Suprapubic skin (tissue), 4 donors: ENCODE measurements around the gene ESR2. TPM values are rescaled to one million over a fixed set of nuclear protein-coding genes. Genes with fewer than 3 reads are reported as not detected.

ENCODE experiments used
- DNase-seq, 2 donors: peaks; one replicate each; pipeline ENCODE4 v3.0.0-alpha.2; 2019; ENCODE audit warnings: low spot score in 2 of 2
- H3K27ac ChIP-seq: fragments of 200-600 bp; sonication (generic); one replicate; pipeline ENCODE4 v1.5.1; 2019
- H3K27me3 ChIP-seq: fragments of 200-600 bp; sonication (generic); one replicate; pipeline ENCODE4 v1.5.1; 2019
- H3K36me3 ChIP-seq: fragments of 200-600 bp; sonication (generic); one replicate; pipeline ENCODE4 v1.5.1; 2019
- H3K4me1 ChIP-seq: fragments of 200-600 bp; sonication (generic); one replicate; pipeline ENCODE4 v1.5.1; 2019
- H3K4me3 ChIP-seq: fragments of 200-600 bp; sonication (generic); one replicate; pipeline ENCODE4 v1.5.1; 2019; ENCODE audit warnings: mild to moderate bottlenecking
- H3K9me3 ChIP-seq: fragments of 200-600 bp; sonication (generic); one replicate; pipeline ENCODE4 v1.5.1; 2019
- EP300 ChIP-seq: sonication (generic); formaldehyde crosslinking; IDR thresholded peaks from one replicate; pipeline ENCODE4 v1.6.1; 2017; ENCODE audit warnings: antibody characterized with exemption
- POLR2A ChIP-seq, 2 donors: fragments of 450-650 bp; IDR thresholded peaks; one replicate each; pipeline ENCODE4 v1.6.1; 2017; ENCODE audit warnings: antibody characterized with exemption in 2 of 2, mild to moderate bottlenecking in 2 of 2, moderate library complexity in 2 of 2
- POLR2AphosphoS5 ChIP-seq, 3 donors: sonication (generic); formaldehyde crosslinking; IDR thresholded peaks; one replicate each; pipeline ENCODE4 v1.6.1; 2017; ENCODE audit warnings: antibody characterized with exemption in 3 of 3
- WGBS: methylation state at CpG from one replicate; pipeline ENCODE4 v1.1.5; 2018; 5-methylcytosine and 5-hydroxymethylcytosine counted together
- total RNA-seq, 4 donors: library from RNA; depleted of rRNA; stranded (reverse); fragments of >200 nt; gene quantifications; one replicate each; pipeline ENCODE4 v1.1.0, GENCODE V29; 2016
- TF ChIP-seq, protein P1 (sequence below), 2 donors: fragments of 200-600 bp in 1 of 2; fragments of 450-650 bp in 1 of 2; sonication (generic) in 1 of 2; IDR thresholded peaks; one replicate each; pipeline ENCODE4 v1.5.1; 2016 to 2019; ENCODE audit warnings: antibody characterized with exemption in 2 of 2, mild to moderate bottlenecking in 1 of 2, moderate library complexity in 1 of 2

Gene ESR2
- total RNA-seq, 4 donors from 2014 or later: 0.38 to 1.4 (median 1.1) TPM; not detected in 1

DNA sequence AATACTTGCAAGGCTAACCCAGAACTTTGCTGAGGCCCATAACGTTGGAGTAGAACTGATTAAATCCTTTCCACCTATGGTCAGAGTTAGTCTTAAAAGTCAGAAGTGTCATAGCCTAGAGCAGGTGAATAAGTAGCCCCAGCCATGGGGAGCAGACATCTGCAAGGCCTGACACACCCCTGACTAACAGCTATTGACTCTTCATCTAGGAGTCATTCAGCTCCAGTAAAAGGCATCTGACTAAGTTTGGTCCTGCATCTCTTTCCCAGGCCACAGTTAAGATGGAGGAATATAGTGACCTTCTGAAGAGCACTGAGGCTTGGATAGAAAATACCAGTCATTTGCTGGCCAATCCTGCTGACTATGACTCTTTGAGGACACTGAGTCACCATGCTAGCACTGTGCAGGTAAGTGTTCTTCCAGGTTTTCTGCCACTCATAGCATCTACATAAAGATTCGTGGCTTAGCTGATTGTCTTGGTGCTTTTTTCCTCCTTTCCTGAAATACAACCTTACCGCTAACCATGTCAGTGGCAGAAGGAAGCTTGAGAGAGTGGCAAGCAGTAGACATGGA lies 212.9 kb downstream of the ESR2 start:
- no peak for TF ChIP-seq EP300
- TF ChIP-seq POLR2A (IDR thresholded peaks at IDR 0.05): no peak
- TF ChIP-seq, protein P1, sequence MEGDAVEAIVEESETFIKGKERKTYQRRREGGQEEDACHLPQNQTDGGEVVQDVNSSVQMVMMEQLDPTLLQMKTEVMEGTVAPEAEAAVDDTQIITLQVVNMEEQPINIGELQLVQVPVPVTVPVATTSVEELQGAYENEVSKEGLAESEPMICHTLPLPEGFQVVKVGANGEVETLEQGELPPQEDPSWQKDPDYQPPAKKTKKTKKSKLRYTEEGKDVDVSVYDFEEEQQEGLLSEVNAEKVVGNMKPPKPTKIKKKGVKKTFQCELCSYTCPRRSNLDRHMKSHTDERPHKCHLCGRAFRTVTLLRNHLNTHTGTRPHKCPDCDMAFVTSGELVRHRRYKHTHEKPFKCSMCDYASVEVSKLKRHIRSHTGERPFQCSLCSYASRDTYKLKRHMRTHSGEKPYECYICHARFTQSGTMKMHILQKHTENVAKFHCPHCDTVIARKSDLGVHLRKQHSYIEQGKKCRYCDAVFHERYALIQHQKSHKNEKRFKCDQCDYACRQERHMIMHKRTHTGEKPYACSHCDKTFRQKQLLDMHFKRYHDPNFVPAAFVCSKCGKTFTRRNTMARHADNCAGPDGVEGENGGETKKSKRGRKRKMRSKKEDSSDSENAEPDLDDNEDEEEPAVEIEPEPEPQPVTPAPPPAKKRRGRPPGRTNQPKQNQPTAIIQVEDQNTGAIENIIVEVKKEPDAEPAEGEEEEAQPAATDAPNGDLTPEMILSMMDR (IDR thresholded peaks at IDR 0.05): no peak
- no peak for TF ChIP-seq POLR2AphosphoS5 (IDR thresholded peaks at IDR 0.05)
- Histone ChIP-seq H3K27me3 (no peaks in the 10 kb centered on the region), H3K9me3 (no peaks in the 10 kb centered on the region), H3K36me3 (peaks cover 62% of the 10 kb centered on the region), H3K4me3 (no peak overlapping the region), H3K27ac (no peak overlapping the region), H3K4me1 (no peaks in the 10 kb centered on the region)
- whole genome bisulfite sequencing: 95% methylated on average over 3 of the region's 3 CpGs
- no peak for DNase-seq

DNA sequence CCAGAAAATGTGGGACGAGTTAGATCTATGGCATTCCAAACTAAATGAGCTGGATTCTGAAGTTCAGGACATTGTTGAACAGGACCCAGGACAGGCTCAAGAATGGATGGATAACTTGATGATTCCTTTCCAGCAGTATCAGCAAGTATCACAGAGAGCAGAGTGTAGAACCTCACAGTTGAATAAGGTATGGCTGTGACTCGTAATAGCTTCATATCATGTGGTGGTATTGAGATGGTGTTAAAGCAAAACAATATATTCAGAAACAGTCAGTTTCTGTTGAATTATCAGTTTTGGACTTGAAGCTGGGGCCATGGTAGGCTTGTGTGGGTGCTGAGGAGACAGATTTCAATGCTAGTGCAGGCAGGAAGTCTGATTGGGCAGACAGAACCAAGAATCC lies 213.7 kb downstream of the ESR2 start:
- Histone ChIP-seq H3K4me1 (no peaks in the 10 kb centered on the region), H3K9me3 (no peaks in the 10 kb centered on the region), H3K27ac (no peak overlapping the region), H3K36me3 (peaks cover 62% of the 10 kb centered on the region), H3K4me3 (no peak overlapping the region), H3K27me3 (no peaks in the 10 kb centered on the region)
- no peak for DNase-seq
- TF ChIP-seq, protein P1 (IDR thresholded peaks at IDR 0.05): no peak
- no peak for TF ChIP-seq POLR2AphosphoS5 (IDR thresholded peaks at IDR 0.05)
- TF ChIP-seq POLR2A (IDR thresholded peaks at IDR 0.05): no peak
- no peak for TF ChIP-seq EP300
- WGBS: 98% methylated on average over 2 of the region's 2 CpGs

DNA sequence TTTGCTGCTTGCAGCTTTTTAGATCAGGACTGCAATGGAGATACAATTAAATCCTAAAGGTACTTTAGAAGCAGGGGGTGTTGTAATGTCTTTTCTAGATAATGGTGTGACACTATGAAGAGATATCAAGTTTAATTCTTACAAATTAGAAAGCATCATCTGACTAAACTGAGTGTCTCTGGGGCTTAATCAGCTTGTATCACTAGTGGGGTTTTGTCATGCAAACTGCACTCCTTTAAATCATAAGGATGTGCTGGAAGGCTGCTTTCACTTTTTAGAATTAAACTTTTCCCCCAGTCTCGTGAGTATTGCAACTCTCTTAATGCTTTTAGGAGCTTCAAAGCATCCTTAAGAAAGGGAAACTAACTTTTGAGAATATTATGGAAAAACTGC lies 218.6 kb downstream of the ESR2 start:
- no peak overlapping the region for H3K4me3 ChIP-seq
- H3K9me3 ChIP-seq: no peaks in the 10 kb centered on the region
- no peaks in the 10 kb centered on the region for H3K4me1 ChIP-seq
- WGBS: 76% methylated on average over 1 of the region's 1 CpG
- H3K27ac ChIP-seq: no peak overlapping the region
- TF ChIP-seq, protein P1 (IDR thresholded peaks at IDR 0.05): no peak
- TF ChIP-seq POLR2A (IDR thresholded peaks at IDR 0.05): no peak
- TF ChIP-seq EP300: no peak
- TF ChIP-seq POLR2AphosphoS5 (IDR thresholded peaks at IDR 0.05): no peak
- no peaks in the 10 kb centered on the region for H3K27me3 ChIP-seq
- DNase-seq: no peak
- H3K36me3 ChIP-seq: peaks cover 60% of the 10 kb centered on the region

DNA sequence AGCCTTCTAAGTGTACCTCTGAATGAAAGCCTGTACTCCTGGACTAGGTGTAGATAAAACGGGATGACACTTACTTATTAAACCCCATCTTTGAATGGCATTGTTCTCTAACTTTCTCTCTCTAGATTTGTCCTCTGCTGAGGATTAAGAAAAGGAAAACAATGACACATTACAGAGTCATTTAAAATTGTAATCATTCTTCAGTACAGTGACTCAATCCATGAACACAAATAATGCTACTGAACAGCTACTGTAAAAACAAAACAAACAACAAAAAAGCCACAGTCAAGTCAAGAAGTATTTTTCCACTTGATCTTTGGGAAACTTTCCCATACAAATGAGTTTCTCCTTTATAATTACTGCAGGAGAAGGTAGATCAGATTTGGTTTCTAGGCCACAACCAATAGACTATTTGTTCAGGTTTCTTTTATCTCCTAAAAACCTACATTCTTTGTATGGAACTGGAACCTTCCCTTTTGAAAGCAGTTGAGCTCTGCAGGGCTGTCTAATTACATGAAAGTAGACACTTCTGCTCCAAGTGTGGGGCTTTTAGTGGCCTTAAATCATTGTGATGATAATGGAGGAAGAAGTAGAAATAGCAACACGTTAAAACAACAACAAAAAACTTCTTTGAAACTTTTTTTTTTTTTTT lies 219.1 kb downstream of the ESR2 start:
- Histone ChIP-seq H3K27me3 (no peaks in the 10 kb centered on the region), H3K36me3 (peaks cover 59% of the 10 kb centered on the region), H3K4me1 (no peaks in the 10 kb centered on the region), H3K27ac (no peak overlapping the region), H3K9me3 (no peaks in the 10 kb centered on the region), H3K4me3 (no peak overlapping the region)
- TF ChIP-seq POLR2A (IDR thresholded peaks at IDR 0.05): no peak
- TF ChIP-seq, protein P1 (IDR thresholded peaks at IDR 0.05): no peak
- no peak for TF ChIP-seq EP300
- no peak for TF ChIP-seq POLR2AphosphoS5 (IDR thresholded peaks at IDR 0.05)
- 63% methylated on average over 2 of the region's 2 CpGs for WGBS
- DNase-seq: no peak

DNA sequence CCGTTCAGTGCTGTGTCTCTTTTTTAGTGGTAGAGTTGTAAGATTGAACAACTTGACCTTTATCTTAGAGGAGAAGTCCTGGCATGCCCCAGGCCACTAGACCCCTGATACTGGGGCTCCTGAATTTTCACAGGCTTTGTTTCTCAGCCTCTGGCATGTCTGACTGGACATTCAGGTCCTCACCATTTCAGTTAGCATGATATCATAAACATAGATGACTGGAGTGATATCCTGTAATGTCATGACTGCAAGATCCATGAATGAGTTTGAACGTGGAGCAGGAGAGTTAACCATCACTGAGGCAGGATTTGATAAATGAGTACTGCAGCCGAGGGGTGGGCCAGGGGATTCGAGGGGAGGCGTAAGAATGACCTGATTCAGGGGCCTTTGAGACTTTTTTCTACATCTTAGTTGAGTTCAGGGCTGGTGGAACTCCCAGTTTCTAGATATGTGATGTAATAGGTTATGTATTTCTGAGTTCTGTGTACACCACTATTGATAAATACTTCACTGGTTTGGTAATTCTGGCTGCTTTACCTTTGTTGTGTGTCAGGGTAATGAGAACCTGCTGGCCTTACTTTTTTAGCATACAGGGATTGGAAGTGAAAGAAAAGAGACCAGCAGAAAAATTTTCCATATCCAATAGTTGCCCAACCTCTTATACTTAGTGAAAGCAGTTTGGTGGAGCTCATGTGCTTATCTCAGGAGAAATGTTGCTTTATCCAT lies 224.4 kb downstream of the ESR2 start:
- TF ChIP-seq POLR2AphosphoS5 (IDR thresholded peaks at IDR 0.05): no peak
- TF ChIP-seq POLR2A (IDR thresholded peaks at IDR 0.05): no peak
- DNase-seq: no peak
- no peak overlapping the region for H3K27ac ChIP-seq
- H3K4me3 ChIP-seq: no peak overlapping the region
- H3K36me3 ChIP-seq: peaks cover 62% of the 10 kb centered on the region
- H3K9me3 ChIP-seq: no peaks in the 10 kb centered on the region
- no peaks in the 10 kb centered on the region for H3K27me3 ChIP-seq
- no peaks in the 10 kb centered on the region for H3K4me1 ChIP-seq
- WGBS: 81% methylated on average over 5 of the region's 5 CpGs
